SKM-1 treated with dmso at 0.1 percent for 144 hours (cell line): Measurements from ENCODE around the gene ROBO4.

ENCODE experiments used
- DNase-seq: peaks from one replicate; lab custom pipeline; 2025; ENCODE audit not compliant: unreplicated experiment; lab: John Stamatoyannopoulos, UW

ROBO4 gene

DNA sequence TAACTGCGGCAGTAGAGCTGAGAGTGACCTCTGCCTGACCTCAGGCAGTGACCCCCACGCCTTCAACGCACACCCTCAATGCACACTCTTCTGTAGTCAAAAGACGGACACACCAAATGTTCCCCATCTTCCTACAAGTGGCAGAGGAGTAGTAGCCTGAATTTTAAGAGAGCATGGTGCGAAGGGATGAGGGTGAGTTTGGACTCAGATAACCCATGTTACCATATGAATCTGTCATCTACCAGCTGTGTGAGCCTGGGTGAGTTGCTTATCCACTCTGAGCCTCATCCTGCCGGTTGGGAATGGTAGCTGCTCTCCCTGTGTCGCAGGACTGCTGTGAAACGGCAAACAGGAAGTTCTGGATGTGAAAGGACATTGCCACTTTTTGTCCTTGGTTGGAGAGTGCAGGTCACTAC lies 53.0 kb downstream of the ROBO4 start:
- no peak for DNase-seq

DNA sequence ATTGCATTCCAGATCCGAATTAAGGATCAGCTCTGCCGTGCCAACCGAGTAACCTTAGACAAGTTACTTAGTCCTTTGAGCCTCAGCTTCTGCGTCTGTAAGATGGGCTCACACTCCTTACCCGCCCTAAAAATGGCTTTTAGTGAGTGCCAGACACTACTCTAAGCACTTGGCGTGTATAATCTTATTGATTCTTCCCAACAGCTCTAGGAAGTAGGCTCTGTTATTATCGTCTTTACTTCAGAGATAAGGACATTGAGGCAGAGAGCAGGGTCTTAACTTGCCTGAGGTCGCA lies 54.1 kb downstream of the ROBO4 start:
- no peak for DNase-seq

- DNase-seq: no peak
Observed at GRCh38 chr11:124842305-124842704, 55.4 kb downstream of the ROBO4 start.

- DNase-seq: no peak
Observed at GRCh38 chr11:124841840-124842239, 55.8 kb downstream of the ROBO4 start.

- no peak for DNase-seq
Observed at GRCh38 chr11:124841201-124841600, 56.5 kb downstream of the ROBO4 start.

DNA sequence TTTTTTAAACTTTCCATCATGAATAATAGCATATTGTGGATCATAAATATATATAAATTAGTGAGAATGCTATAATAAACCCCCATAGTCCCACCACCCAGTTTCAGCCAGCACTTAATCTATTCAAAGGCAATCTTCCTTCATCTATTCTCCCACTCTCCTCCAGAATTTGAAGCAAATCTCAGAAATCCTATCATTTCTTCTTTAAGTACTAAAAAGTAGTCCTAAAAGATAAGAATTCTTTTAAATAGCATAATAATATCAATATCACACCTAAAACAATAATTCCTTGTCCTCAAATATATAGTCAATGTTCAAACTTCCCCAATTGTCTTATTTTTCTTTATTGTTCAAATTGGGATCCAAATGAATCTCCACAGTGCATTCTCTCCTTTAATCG lies 57.0 kb downstream of the ROBO4 start:
- DNase-seq: no peak

DNA sequence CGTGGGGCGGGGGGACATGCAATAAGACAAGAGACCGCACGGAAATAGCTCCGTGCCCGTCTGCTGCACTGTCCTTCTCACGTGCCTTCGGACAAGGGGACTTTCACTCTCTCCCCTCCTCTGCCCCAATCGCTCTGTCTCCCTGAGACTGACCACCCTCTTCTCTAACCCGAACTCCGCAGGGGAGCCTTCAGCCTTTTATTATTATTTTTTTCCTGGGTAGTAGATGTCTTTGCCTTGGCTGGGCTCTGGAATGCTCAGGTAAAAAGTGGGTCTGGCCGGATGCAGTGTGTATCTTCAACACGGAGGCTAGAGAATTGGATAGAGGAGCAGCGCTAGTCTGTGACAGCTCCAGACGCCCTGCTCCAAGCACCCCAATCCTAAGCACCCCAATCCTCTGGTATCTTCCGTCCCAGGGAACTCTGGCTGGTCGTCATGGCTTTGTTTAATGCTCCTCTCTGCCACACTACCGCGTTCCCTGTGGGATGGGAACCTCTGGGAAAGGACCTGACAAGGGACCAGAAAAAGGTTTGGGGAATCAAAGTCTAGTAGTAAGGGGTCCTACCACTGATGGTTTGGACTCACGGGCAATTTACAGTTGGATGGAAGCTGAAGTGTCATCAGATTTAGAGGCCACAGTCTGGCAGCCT lies 57.6 kb downstream of the ROBO4 start:
- no peak for DNase-seq

- no peak for DNase-seq
Observed at GRCh38 chr11:124839128-124839971, 58.3 kb downstream of the ROBO4 start.

GRCh38 chr11:124838805-124839127 lies 58.9 kb downstream of the ROBO4 start:
- no peak for DNase-seq

DNA sequence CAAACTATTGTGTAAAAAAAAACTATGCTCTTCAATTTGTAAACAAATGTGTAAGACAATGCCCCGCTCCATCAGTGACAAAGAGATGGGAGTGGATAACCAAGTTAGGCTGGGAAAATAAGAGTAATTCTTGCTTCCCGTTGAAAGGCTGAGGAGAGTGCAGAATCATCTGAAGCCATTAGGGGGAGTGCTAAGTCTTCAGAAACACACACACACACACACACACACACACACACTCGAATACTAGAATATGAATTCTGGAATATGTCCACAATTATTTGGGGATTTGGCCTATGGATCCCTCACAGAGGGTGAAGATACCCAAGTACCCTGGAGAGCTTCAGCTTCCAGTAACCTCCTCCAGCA lies 60.2 kb downstream of the ROBO4 start:
- peak; percentile 46 for DNase-seq

GRCh38 chr11:124835918-124836317 lies 61.7 kb downstream of the ROBO4 start:
- DNase-seq: no peak

- DNase-seq: no peak
Observed at GRCh38 chr11:124834526-124835180, 63.0 kb downstream of the ROBO4 start.
